LNCAP (cell line): ENCODE measurements around the gene APCDD1.

Experiments
- TF ChIP-seq, protein P1 (sequence below): fragments of 450-650 bp; IDR thresholded peaks from 2 replicates; pipeline ENCODE4 v1.5.1; 2017; ENCODE audit warnings: mild to moderate bottlenecking

Gene APCDD1

DNA sequence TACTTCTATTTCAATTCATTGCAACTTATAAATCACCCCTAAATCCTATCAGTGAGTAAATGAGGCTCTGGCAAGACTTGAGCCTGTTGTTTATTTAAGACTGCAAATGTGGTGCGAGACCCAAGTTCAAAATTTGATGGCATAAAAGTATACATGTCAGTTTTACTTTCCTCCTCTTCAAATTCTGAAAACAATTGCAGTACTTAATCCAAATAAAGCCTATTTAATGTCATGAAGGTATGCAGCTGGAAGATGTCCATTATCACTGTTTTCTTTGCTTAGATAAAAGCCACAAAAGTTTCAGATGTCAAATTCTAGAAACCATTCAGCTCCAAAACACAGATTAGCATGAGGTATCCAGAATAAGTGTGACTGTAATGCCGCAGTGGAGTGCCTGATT, 3.3 kb downstream of the APCDD1 start:
- TF ChIP-seq, protein P1, sequence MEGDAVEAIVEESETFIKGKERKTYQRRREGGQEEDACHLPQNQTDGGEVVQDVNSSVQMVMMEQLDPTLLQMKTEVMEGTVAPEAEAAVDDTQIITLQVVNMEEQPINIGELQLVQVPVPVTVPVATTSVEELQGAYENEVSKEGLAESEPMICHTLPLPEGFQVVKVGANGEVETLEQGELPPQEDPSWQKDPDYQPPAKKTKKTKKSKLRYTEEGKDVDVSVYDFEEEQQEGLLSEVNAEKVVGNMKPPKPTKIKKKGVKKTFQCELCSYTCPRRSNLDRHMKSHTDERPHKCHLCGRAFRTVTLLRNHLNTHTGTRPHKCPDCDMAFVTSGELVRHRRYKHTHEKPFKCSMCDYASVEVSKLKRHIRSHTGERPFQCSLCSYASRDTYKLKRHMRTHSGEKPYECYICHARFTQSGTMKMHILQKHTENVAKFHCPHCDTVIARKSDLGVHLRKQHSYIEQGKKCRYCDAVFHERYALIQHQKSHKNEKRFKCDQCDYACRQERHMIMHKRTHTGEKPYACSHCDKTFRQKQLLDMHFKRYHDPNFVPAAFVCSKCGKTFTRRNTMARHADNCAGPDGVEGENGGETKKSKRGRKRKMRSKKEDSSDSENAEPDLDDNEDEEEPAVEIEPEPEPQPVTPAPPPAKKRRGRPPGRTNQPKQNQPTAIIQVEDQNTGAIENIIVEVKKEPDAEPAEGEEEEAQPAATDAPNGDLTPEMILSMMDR = no peak

GRCh38 chr18:10458691-10459090, 4.3 kb downstream of the APCDD1 start:
- TF ChIP-seq, protein P1 = no peak

DNA sequence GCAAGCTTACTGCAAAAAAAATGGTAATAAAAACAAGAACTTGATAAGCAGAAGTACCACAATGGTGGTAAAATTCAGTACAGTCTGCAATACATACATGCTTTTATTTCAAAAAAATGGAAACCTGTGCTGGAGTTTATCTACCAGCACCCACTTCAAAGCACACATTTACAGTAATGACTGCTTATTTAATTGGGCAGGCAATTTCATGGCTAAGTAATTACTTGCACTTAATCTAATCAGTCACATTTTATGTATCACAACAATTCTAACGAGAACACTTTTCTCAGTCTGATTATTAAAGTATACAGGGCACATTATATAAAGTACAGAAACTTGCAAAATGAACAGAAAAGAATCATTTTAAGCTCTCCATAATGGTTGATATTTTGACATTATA, 5.2 kb downstream of the APCDD1 start:
- TF ChIP-seq, protein P1 = no peak

GRCh38 chr18:10460414-10461018, 6.1 kb downstream of the APCDD1 start:
- TF ChIP-seq, protein P1 = no peak

- TF ChIP-seq, protein P1 = no peak
Measured at GRCh38 chr18:10461989-10462388, 7.6 kb downstream of the APCDD1 start.

DNA sequence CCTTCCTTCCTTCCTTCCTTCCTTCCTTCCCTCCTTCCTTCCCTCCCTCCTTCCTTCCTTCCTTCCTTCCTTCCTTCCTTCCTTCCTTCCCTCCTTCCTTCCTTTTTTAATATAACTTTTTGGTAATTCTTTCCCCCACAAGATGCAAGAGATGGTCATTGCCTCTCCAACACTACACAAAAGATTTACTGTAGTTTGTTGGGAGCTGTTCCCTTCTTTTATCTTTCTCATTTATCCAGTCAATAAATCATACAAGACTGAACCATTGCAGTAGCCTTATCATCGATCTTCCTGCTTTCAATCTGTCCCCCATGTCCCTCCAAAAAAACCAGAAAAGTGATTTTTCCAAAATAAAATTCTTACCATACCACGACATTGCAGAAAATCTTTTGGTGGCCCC, 8.2 kb downstream of the APCDD1 start:
- TF ChIP-seq, protein P1 = no peak

DNA sequence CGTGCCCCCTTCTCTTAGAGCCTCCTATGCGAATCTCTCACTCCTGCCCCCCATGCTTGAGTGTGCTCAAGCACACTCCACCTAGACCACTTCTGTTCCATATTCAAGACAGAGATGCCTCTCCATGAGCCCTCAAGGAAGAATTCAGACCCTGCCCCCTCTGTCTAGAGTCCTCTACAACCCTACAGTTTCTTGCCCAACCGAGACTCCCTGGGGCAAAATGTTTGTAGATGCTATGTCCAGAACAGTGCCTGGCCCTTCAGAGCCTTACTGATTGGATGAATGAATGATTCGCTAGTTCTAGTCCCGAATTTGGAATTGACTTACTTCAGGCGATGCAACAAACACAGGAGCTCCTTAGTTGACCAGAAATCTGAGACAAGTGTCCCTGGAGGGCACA, 8.7 kb downstream of the APCDD1 start:
- TF ChIP-seq, protein P1 = no peak

- TF ChIP-seq, protein P1 = no peak
Measured at GRCh38 chr18:10463741-10464140, 9.3 kb downstream of the APCDD1 start.
